GM19438 (cell line): ENCODE data around the gene MYCBP2.
"Not testable (repeated sequence)": the region's sequence is repeated elsewhere in the genome, so short reads cannot be mapped to it uniquely, and the experiment has no call there.

Experiments
- ATAC-seq: cut with Tn5 transposase; IDR thresholded peaks from one replicate; pipeline ENCODE4 v1.9.1; 2021; ENCODE audit warnings: low read depth; ENCODE audit not compliant: unreplicated experiment

The MYCBP2 gene

GRCh38 chr13:77009719-77010118, 317.2 kb downstream of the MYCBP2 start:
- ATAC-seq = not testable (repeated sequence)

DNA sequence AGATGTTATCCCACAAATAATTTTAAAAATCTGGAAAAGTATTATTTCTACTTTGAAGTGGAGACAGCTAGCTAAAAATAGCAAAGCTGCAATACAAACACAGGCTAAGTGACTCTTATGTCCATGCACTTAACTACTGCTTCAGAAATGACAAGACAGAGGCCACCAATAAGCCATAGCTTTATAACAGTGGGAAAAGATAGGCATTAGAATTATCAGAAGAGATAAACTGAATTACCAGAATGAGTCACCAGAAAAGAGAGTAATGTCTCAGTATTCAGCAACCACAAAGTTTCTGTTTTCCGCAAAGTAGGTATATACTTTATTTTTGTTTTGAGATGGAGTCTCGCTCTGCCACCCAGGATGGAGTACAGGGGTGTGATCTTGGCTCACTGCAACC, 317.9 kb downstream of the MYCBP2 start:
- ATAC-seq = no peak

GRCh38 chr13:77008337-77008736, 318.6 kb downstream of the MYCBP2 start:
- ATAC-seq = not testable (repeated sequence)

DNA sequence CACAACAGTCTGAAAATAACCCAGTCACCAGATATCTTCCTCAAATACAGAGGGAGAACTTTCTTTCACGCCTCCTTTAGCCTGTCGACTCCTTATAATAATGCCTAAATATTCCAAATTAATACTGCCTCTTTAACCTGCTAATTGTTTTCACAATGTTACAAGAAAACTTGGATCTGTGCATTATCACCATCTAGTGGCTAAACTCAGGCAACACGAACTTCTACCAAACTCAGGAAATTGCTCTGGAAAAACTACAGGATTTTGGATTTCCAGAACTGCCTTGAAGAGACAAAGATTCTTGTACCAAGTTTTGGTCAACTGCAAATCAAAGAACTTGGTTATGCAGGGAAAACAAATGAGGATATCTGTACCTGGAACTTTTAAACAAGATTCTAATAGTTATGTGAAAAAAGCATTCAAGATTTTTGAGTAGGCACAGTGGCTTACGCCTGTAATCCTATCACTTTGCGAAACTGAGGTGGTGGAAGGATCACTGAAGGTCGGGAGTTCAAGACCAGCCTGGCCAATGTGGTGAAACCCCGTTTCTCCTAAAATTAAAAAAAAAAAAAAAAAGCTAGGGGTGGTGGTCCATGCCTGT, 324.2 kb downstream of the MYCBP2 start:
- ATAC-seq = no peak

GRCh38 chr13:77001963-77002587, 324.8 kb downstream of the MYCBP2 start:
- ATAC-seq = no peak

GRCh38 chr13:77001540-77001939, 325.4 kb downstream of the MYCBP2 start:
- ATAC-seq = no peak

GRCh38 chr13:77000475-77000874, 326.4 kb downstream of the MYCBP2 start:
- ATAC-seq = no peak
